Neural cell (in vitro differentiated cells): ENCODE measurements around the gene NCF4. TPM values are rescaled to one million over a fixed set of nuclear protein-coding genes. Genes with fewer than 3 reads are reported as not detected.

Source experiments
- H2AFZ ChIP-seq: fragments of 200-600, 300-800 bp; sonication (generic), shearing (Covaris generic); 2 replicates; pipeline ENCODE4 v1.6.0; 2014; ENCODE audit warnings: low read depth, mild to moderate bottlenecking, antibody characterized with exemption, low read length, moderate library complexity
- H3F3A ChIP-seq: fragments of 200-600 bp; shearing (Covaris generic); 2 replicates; pipeline ENCODE4 v1.6.1; 2016; ENCODE audit warnings: mild to moderate bottlenecking, moderate library complexity, mixed read lengths, antibody characterized with exemption, low read length; ENCODE audit not compliant: insufficient read depth, poor library complexity, severe bottlenecking
- H3K27ac ChIP-seq: fragments of 200-600, 300-800 bp; sonication (generic), shearing (Covaris generic); 2 replicates; pipeline ENCODE4 v1.5.1; 2014; ENCODE audit warnings: mild to moderate bottlenecking, low read length, moderate library complexity
- H3K27me3 ChIP-seq: fragments of 300-800, 200-600 bp; sonication (generic), shearing (Covaris generic); 2 replicates; pipeline ENCODE4 v1.6.0; 2014; ENCODE audit warnings: mild to moderate bottlenecking, low read depth, low read length, moderate library complexity; ENCODE audit not compliant: insufficient read depth
- H3K36me3 ChIP-seq: fragments of 300-800, 200-600 bp; sonication (generic), shearing (Covaris generic); 2 replicates; pipeline ENCODE4 v1.5.1; 2014; ENCODE audit warnings: mild to moderate bottlenecking, antibody characterized with exemption, low read length, moderate library complexity; ENCODE audit not compliant: insufficient read depth
- H3K4me2 ChIP-seq: fragments of 300-800, 200-600 bp; sonication (generic), shearing (Covaris generic); 2 replicates; pipeline ENCODE4 v1.6.0; 2014; ENCODE audit warnings: mild to moderate bottlenecking, low read length
- H3K4me3 ChIP-seq: fragments of 300-800, 200-600 bp; sonication (generic), shearing (Covaris generic); 2 replicates; pipeline ENCODE4 v1.5.1; 2014; ENCODE audit warnings: mild to moderate bottlenecking, low read length, moderate library complexity
- H3K79me2 ChIP-seq: fragments of 200-600 bp; shearing (Covaris generic); replicated peaks from 2 replicates; pipeline ENCODE4 v1.6.0; 2014; ENCODE audit warnings: mild to moderate bottlenecking, low read length, moderate library complexity; ENCODE audit not compliant: insufficient read depth
- H3K9ac ChIP-seq: fragments of 300-800, 200-600 bp; sonication (generic), shearing (Covaris generic); 2 replicates; pipeline ENCODE4 v1.6.1; 2016; ENCODE audit warnings: mild to moderate bottlenecking, low read length, mixed read lengths
- H3K9me2 ChIP-seq: fragments of 200-600 bp; shearing (Covaris generic); 2 replicates; pipeline ENCODE4 v1.6.1; 2016; ENCODE audit warnings: mild to moderate bottlenecking, low read length, mixed read lengths; ENCODE audit not compliant: insufficient read depth
- H3K9me3 ChIP-seq: fragments of 200-600, 300-800 bp; sonication (generic), shearing (Covaris generic); 2 replicates; pipeline ENCODE4 v1.6.1; 2016; ENCODE audit warnings: mild to moderate bottlenecking, mixed run types, low read length, moderate library complexity, mixed read lengths
- H4K20me1 ChIP-seq: fragments of 200-600 bp; shearing (Covaris generic); 2 replicates; pipeline ENCODE4 v1.6.1; 2016; ENCODE audit warnings: mild to moderate bottlenecking, mixed run types; ENCODE audit not compliant: insufficient read depth
- CTCF ChIP-seq: fragments of 450-650 bp; IDR thresholded peaks from 2 replicates; pipeline ENCODE4 v1.5.1; 2014; ENCODE audit warnings: antibody characterized with exemption, mild to moderate bottlenecking, moderate library complexity; ENCODE audit not compliant: poor library complexity, severe bottlenecking
- EP300 ChIP-seq: fragments of 450-650 bp; conservative IDR thresholded peaks from 2 replicates; pipeline ENCODE4 v1.6.1; 2014; ENCODE audit warnings: antibody characterized with exemption, mild to moderate bottlenecking, moderate library complexity; ENCODE audit not compliant: poor library complexity, severe bottlenecking
- EZH2 ChIP-seq: fragments of 200-600, 300-800 bp; shearing (Covaris generic), sonication (generic); IDR thresholded peaks from 2 replicates; pipeline ENCODE4 v1.6.1; 2014; ENCODE audit warnings: antibody characterized with exemption, low read length, borderline replicate concordance, mild to moderate bottlenecking; ENCODE audit not compliant: insufficient read depth, poor library complexity, severe bottlenecking
- MXI1 ChIP-seq: fragments of 450-650 bp; conservative IDR thresholded peaks from 2 replicates; pipeline ENCODE4 v1.6.1; 2014; ENCODE audit warnings: antibody characterized with exemption, mild to moderate bottlenecking; ENCODE audit not compliant: poor library complexity, severe bottlenecking
- POLR2AphosphoS5 ChIP-seq: IDR thresholded peaks from 2 replicates; pipeline ENCODE4 v1.6.1; 2012
- RAD21 ChIP-seq: fragments of 450-650 bp; conservative IDR thresholded peaks from 2 replicates; pipeline ENCODE4 v1.6.1; 2014; ENCODE audit warnings: antibody characterized with exemption, mild to moderate bottlenecking, moderate library complexity
- REST ChIP-seq: IDR thresholded peaks from 2 replicates; pipeline ENCODE4 v1.6.1; 2012; ENCODE audit warnings: borderline replicate concordance
- SMC3 ChIP-seq: fragments of 450-650 bp; conservative IDR thresholded peaks from 2 replicates; pipeline ENCODE4 v1.6.1; 2014; ENCODE audit warnings: antibody characterized with exemption, mild to moderate bottlenecking, moderate library complexity; ENCODE audit not compliant: poor library complexity
- TAF1 ChIP-seq: IDR thresholded peaks from 2 replicates; pipeline ENCODE4 v1.6.1; 2012; ENCODE audit warnings: low read depth
- polyA plus RNA-seq: library from polyadenylated mRNA; depleted of rRNA; stranded (reverse); fragments of >200 nt; gene quantifications from 2 replicates; pipeline ENCODE4 v1.2.3, GENCODE V29; 2014

NCF4 gene
- polyA plus RNA-seq, 1 donor from 2014 or later = not detected

- H3K9me2 ChIP-seq = no peaks in the 10 kb centered on the region
- H3F3A ChIP-seq = no peaks in the 10 kb centered on the region
- no peaks in the 10 kb centered on the region for H3K36me3 ChIP-seq
- no peak overlapping the region for H3K4me3 ChIP-seq
- H3K79me2 ChIP-seq = no peaks in the 10 kb centered on the region
- no peak overlapping the region for H3K27ac ChIP-seq
- no peak overlapping the region for H3K4me2 ChIP-seq
- H3K9ac ChIP-seq = no peak overlapping the region
- H4K20me1 ChIP-seq = no peaks in the 10 kb centered on the region
- H2AFZ ChIP-seq = no peak overlapping the region
- no peaks in the 10 kb centered on the region for H3K9me3 ChIP-seq
- TF ChIP-seq SMC3 (no peak), CTCF (no peak), REST (no peak), MXI1 (no peak), RAD21 (no peak), EZH2 (no peak), EP300 (no peak), POLR2AphosphoS5 (no peak), TAF1 (no peak)
- no peaks in the 10 kb centered on the region for H3K27me3 ChIP-seq
Measured at GRCh38 chr22:36901411-36902142, 40.8 kb downstream of the NCF4 start.

GRCh38 chr22:36902143-36902926 lies 41.5 kb downstream of the NCF4 start:
- H3K9me2 ChIP-seq = no peaks in the 10 kb centered on the region
- no peaks in the 10 kb centered on the region for H3K79me2 ChIP-seq
- H3K27me3 ChIP-seq = no peaks in the 10 kb centered on the region
- H3K27ac ChIP-seq = no peak overlapping the region
- no peaks in the 10 kb centered on the region for H3K36me3 ChIP-seq
- TF ChIP-seq SMC3 = no peak
- no peak for TF ChIP-seq RAD21
- no peak for TF ChIP-seq MXI1
- TF ChIP-seq EZH2 = no peak
- TF ChIP-seq EP300 = no peak
- TF ChIP-seq CTCF = no peak
- TF ChIP-seq TAF1 = no peak
- TF ChIP-seq REST = no peak
- no peaks in the 10 kb centered on the region for H4K20me1 ChIP-seq
- H3K9ac ChIP-seq = no peak overlapping the region
- H3K4me2 ChIP-seq = no peak overlapping the region
- H3K9me3 ChIP-seq = no peaks in the 10 kb centered on the region
- no peaks in the 10 kb centered on the region for H3F3A ChIP-seq
- H2AFZ ChIP-seq = no peak overlapping the region
- no peak overlapping the region for H3K4me3 ChIP-seq
